GM18508 (cell line): ENCODE results near the gene PRPF18.
"Not testable (repeated sequence)": the region's sequence is repeated elsewhere in the genome, so short reads cannot be mapped to it uniquely, and the experiment has no call there.

Experiments used
- ATAC-seq: cut with Tn5 transposase; IDR thresholded peaks from one replicate; pipeline ENCODE4 v1.9.1; 2021; ENCODE audit warnings: moderate number of reproducible peaks; ENCODE audit not compliant: insufficient read depth, unreplicated experiment

Gene PRPF18

GRCh38 chr10:13586676-13587355, at the start of gene PRPF18:
PRPF18 (plus strand) TSS chr10:13586965; CDS start chr10:13587087, 122 bp downstream.
- peak; percentile 89 for ATAC-seq

GRCh38 chr10:13537985-13538384, 48.8 kb upstream of the PRPF18 start:
- ATAC-seq: not testable (repeated sequence)

- no peak for ATAC-seq
Measured at GRCh38 chr10:13542533-13542932, 44.2 kb upstream of the PRPF18 start.

- no peak for ATAC-seq
Measured at GRCh38 chr10:13550802-13551201, 36.0 kb upstream of the PRPF18 start.

- no peak for ATAC-seq
Measured at GRCh38 chr10:13555884-13556510, 30.8 kb upstream of the PRPF18 start.

GRCh38 chr10:13559124-13559700, 27.6 kb upstream of the PRPF18 start:
- no peak for ATAC-seq

- no peak for ATAC-seq
Measured at GRCh38 chr10:13560597-13560996, 26.2 kb upstream of the PRPF18 start.

GRCh38 chr10:13563481-13564445, 23.0 kb upstream of the PRPF18 start:
- no peak for ATAC-seq

- no peak for ATAC-seq
Measured at GRCh38 chr10:13564576-13564975, 22.2 kb upstream of the PRPF18 start.

GRCh38 chr10:13567030-13567429, 19.7 kb upstream of the PRPF18 start:
- no peak for ATAC-seq

GRCh38 chr10:13571541-13571940, 15.2 kb upstream of the PRPF18 start:
- ATAC-seq: no peak

- ATAC-seq: no peak
Measured at GRCh38 chr10:13573960-13574359, 12.8 kb upstream of the PRPF18 start.

GRCh38 chr10:13585195-13585751, 1.5 kb upstream of the PRPF18 start:
- no peak for ATAC-seq

GRCh38 chr10:13585943-13586342, 822 bp upstream of the PRPF18 start:
- no peak for ATAC-seq

GRCh38 chr10:13587391-13587790, 626 bp downstream of the PRPF18 start:
- ATAC-seq: no peak

- ATAC-seq: no peak
Measured at GRCh38 chr10:13589316-13589715, 2.6 kb downstream of the PRPF18 start.

GRCh38 chr10:13590886-13591285, 4.1 kb downstream of the PRPF18 start:
- ATAC-seq: no peak

- ATAC-seq: no peak
Measured at GRCh38 chr10:13592306-13592705, 5.5 kb downstream of the PRPF18 start.

- ATAC-seq: no peak
Measured at GRCh38 chr10:13593535-13593934, 6.8 kb downstream of the PRPF18 start.

- ATAC-seq: no peak
Measured at GRCh38 chr10:13594641-13595040, 7.9 kb downstream of the PRPF18 start.
